HK-2 (cell line): Measurements from ENCODE around the gene ATP2B3.

ENCODE experiments used
- DNase-seq: peaks from one replicate; pipeline ENCODE4 v3.0.0-alpha.2; 2018; ENCODE audit not compliant: unreplicated experiment

Gene ATP2B3

GRCh38 chrX:153517423-153517822 is at the start of gene ATP2B3:
TSS of gene ATP2B3 (plus strand) at chrX:153517642. CDS start at chrX:153536248, 18,606 bp downstream.
- no peak for DNase-seq

GRCh38 chrX:153468008-153468580 is 49.3 kb upstream of the ATP2B3 start:
- DNase-seq = no peak

GRCh38 chrX:153469811-153470410 is 47.5 kb upstream of the ATP2B3 start:
- DNase-seq = peak; percentile 35

- DNase-seq = peak; percentile 96
Observed at GRCh38 chrX:153470411-153471363, 46.8 kb upstream of the ATP2B3 start, which contains the start of gene HAUS7. TSS of gene HAUS7 (minus strand) at chrX:153470576. CDS start at chrX:153470557, 19 bp downstream.

GRCh38 chrX:153471663-153472280 is 45.7 kb upstream of the ATP2B3 start:
- no peak for DNase-seq

- no peak for DNase-seq
Observed at GRCh38 chrX:153473126-153473525, 44.3 kb upstream of the ATP2B3 start.

GRCh38 chrX:153474266-153474665 is 43.2 kb upstream of the ATP2B3 start:
- no peak for DNase-seq

- no peak for DNase-seq
Observed at GRCh38 chrX:153474718-153475117, 42.7 kb upstream of the ATP2B3 start.

GRCh38 chrX:153475271-153475670 is 42.2 kb upstream of the ATP2B3 start:
- DNase-seq = no peak

GRCh38 chrX:153475751-153476281 is 41.6 kb upstream of the ATP2B3 start:
- no peak for DNase-seq

- DNase-seq = no peak
Observed at GRCh38 chrX:153476666-153477363, 40.6 kb upstream of the ATP2B3 start.

- DNase-seq = no peak
Observed at GRCh38 chrX:153477364-153477857, 40.0 kb upstream of the ATP2B3 start.

GRCh38 chrX:153477901-153478300 is 39.5 kb upstream of the ATP2B3 start:
- DNase-seq = no peak

- DNase-seq = no peak
Observed at GRCh38 chrX:153478746-153479145, 38.7 kb upstream of the ATP2B3 start.

- DNase-seq = no peak
Observed at GRCh38 chrX:153481043-153481442, 36.4 kb upstream of the ATP2B3 start.

GRCh38 chrX:153482376-153483015 is 34.9 kb upstream of the ATP2B3 start:
- no peak for DNase-seq

- DNase-seq = no peak
Observed at GRCh38 chrX:153485396-153486080, 31.9 kb upstream of the ATP2B3 start.

- DNase-seq = no peak
Observed at GRCh38 chrX:153486171-153486570, 31.3 kb upstream of the ATP2B3 start.

- DNase-seq = no peak
Observed at GRCh38 chrX:153487590-153488071, 29.8 kb upstream of the ATP2B3 start.
